NT2/D1 (cell line): ENCODE data around the gene SLC46A3.

Experiments used
- SUZ12 ChIP-seq: IDR thresholded peaks from 2 replicates; pipeline ENCODE4 v1.6.1; 2011; ENCODE audit not compliant: insufficient read length, insufficient read depth; ENCODE audit errors: extremely low read depth
- YY1 ChIP-seq: IDR thresholded peaks from 2 replicates; pipeline ENCODE4 v1.6.1; 2011; ENCODE audit not compliant: insufficient read length, insufficient read depth
- ZNF274 ChIP-seq: IDR thresholded peaks from 2 replicates; pipeline ENCODE4 v1.6.1; 2011; ENCODE audit warnings: mild to moderate bottlenecking, low read depth, low read length

DNA sequence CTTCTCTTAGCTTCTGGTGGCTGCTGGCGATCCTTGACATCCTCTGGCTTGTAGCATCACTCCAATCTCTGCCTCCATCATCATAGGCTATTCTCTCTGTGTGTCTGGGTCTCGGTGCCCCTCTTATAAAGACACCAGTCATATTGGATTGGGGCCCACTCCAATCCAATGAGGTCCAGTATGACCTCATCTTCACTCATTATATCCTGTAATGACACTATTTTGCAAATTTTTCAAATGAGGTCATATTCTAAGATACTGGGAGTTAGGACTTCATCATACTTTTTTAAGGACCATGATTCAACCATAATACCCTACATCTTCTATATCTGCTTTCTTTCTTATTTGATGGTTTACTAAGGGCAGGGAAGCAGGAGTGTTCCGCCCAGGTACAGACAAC, 12.0 kb upstream of the SLC46A3 start:
- TF ChIP-seq YY1 (no peak), ZNF274 (no peak), SUZ12 (no peak)
